ENCODE results near the gene BTBD19. TPM values are rescaled to one million over a fixed set of nuclear protein-coding genes. Genes with fewer than 3 reads are reported as not detected.
A peak's percentile ranks its signal among the peaks of the same experiment; 100 is the strongest.

BTBD19 gene
- total RNA-seq, 1 donor from 2014 or later: 8.7 TPM

DNA sequence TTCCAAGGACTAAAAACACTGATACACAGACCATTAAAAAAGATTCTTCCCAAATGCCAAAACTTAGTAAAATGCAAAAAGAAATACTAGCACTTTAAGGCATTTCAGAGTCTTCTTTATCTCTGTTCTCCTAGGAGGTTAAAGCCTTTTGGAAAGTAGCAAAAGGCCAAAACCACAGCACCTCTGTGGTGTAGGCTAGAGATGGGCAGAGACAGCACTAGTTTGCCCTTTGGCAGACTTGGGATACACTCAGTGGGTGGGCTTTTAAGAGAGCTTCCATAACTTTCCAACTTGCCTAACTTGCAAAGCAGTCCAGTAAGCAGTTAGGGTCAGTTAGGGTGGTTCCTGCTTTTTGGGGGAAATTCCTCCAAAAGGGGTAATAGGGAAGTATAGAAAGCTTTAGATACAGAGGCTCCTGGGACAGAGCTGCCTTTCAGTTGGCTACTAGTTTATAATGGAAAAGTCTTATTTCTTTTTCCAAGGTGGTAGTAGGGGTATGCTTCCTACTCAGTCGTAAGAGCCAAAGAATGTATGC, 52.6 kb downstream of the BTBD19 start:
- H3K27ac ChIP-seq: peak overlapping the region; percentile 41

GRCh38 chr1:44862829-44863401, 54.6 kb downstream of the BTBD19 start:
- Histone ChIP-seq H3K4me1 (no peaks in the 10 kb centered on the region), H3K4me3 (no peak overlapping the region), H3K9me3 (no peaks in the 10 kb centered on the region), H3K27ac (no peak overlapping the region), H3K27me3 (ENCODE audit: low read depth) (no peaks in the 10 kb centered on the region), H3K36me3 (peaks cover 10% of the 10 kb centered on the region)
- TF ChIP-seq CTCF (IDR thresholded peaks at IDR 0.05): no peak
- no peak for DNase-seq
- intact Hi-C loops (cut with DNase I): no loop called here
- ATAC-seq: no peak

More for the DNA sequence above, 52.6 kb downstream of the BTBD19 start:
- Histone ChIP-seq H3K36me3 (peaks cover 17% of the 10 kb centered on the region), H3K9me3 (no peaks in the 10 kb centered on the region), H3K4me1 (no peaks in the 10 kb centered on the region), H3K4me3 (no peak overlapping the region), H3K27me3 (ENCODE audit: low read depth) (no peaks in the 10 kb centered on the region)
- ATAC-seq (no peak), DNase-seq (no peak)
- TF ChIP-seq CTCF (IDR thresholded peaks at IDR 0.05): no peak
- intact Hi-C loops (cut with DNase I): no loop called here

Other genes with a start within 250 kb of the BTBD19 start
- gene TMEM53, start 134.0 kb upstream of the BTBD19 start, total RNA-seq: 22.6 TPM
- gene ARMH1, start 133.8 kb upstream of the BTBD19 start, total RNA-seq: 14.5 TPM
- not detected for gene RNU5D-1, start 77.4 kb upstream of the BTBD19 start, total RNA-seq
- 1.7 TPM for gene KIF2C, start 68.7 kb upstream of the BTBD19 start, total RNA-seq
- gene RPS8, start 33.0 kb upstream of the BTBD19 start, total RNA-seq: 1,341 TPM
- gene BEST4, start 20.4 kb upstream of the BTBD19 start, total RNA-seq: 1.7 TPM
- 27.7 TPM for gene PLK3, start 8.1 kb upstream of the BTBD19 start, total RNA-seq
- gene DYNLT4, start 1.2 kb upstream of the BTBD19 start, total RNA-seq: 5.2 TPM
- 1.0 TPM for gene PTCH2, start 34.7 kb downstream of the BTBD19 start, total RNA-seq
- gene EIF2B3, start 178.1 kb downstream of the BTBD19 start, total RNA-seq: 25.8 TPM
- gene HECTD3, start 202.8 kb downstream of the BTBD19 start, total RNA-seq: 47.6 TPM
- gene UROD, start 203.7 kb downstream of the BTBD19 start, total RNA-seq: 60.4 TPM

Data from lower lobe of right lung (tissue), 2 donors.